CD1c-positive myeloid dendritic cell (primary cell): ENCODE results near the gene PEMT.

Experiments used
- DNase-seq: peaks from one replicate; pipeline ENCODE4 v3.0.0-alpha.2; 2016; ENCODE audit errors: extremely low spot score

PEMT gene

DNA sequence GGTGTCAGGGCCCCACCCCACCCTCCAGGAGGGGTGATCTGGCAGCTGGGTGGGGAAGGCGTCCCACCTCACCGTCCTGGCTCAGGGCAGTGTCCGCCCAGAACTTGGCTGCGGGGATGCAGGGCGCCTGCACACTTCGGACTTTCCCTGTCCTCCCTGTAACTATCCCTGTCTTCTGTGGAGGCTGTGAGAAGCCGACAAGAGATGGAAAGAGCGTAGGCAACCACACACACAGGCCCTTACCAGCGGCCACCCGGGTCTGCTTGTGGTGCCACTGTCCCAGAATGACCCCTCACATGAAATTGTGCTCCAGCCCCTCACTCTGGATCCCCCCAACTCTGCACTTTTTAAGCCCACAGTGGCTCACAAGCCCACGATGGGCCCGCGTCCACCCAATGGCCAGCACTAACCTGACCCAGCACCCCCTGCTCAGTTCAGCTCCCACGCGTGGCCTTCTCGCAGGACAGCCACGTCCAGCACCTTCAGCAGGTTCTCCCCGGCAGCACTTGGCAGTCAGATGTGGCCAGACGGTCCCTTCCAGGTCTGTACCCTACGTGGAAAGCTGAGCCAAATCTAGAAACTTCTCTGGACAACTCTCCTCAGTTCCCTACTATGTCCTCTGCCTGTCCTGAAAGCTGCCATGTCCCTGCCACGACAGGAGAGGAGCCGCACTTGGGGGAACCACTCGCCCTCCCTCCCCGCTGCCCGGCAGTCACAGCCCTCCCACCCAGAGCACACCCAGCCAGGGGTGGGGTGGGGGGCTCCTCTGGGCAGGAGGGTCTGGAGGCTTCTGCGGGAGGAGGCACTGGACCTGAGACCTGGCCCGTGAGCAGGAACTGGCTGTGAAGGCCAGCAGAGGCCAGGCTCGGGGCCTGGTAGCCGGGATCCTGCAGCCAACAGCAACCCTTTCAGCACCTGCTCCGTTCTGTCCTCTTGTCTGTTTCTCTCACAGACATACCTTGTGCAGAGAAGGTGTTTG is 38.0 kb downstream of the PEMT start:
- DNase-seq, result no peak

DNA sequence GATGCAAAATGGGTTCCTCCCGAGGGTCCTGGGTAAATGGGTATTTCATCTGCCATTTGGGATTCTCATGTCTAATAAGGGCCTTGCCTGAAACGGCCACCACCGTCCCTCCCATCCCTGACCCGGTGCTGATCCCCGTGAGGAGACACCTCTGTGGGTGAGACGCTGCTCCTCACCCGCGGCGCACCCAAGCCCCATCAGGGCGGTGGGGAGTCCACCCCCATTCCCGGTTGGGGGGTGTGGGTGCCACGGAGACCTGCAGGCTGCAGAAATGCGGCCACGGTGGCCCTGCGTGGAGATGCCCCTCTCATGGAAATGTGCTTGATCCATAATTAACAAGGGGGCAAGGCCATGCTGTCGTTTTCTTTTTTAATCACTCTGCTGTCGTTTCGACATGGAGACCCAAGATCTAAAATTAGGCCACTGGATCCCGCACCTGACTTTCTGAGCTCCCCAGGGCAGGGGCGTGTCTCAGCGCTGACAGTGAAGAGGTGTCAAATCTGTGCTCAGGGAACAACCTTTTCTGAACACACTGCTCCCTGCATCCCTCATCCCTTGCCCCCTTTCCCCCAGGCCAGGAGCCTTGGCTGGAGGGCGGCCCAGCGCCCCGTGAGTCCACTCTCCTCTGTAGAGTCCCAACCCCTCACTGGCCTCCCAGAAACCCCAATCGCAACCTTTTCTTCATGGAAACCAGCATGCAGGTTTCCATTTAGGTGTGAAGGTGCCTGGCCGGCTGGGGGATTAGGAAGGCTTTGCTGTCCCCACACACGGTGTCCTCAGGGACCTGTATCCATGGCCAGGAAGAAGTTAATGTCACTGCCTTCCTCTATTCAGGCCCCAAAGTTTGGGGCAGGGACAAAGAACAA is 38.9 kb downstream of the PEMT start:
- DNase-seq, result no peak

DNA sequence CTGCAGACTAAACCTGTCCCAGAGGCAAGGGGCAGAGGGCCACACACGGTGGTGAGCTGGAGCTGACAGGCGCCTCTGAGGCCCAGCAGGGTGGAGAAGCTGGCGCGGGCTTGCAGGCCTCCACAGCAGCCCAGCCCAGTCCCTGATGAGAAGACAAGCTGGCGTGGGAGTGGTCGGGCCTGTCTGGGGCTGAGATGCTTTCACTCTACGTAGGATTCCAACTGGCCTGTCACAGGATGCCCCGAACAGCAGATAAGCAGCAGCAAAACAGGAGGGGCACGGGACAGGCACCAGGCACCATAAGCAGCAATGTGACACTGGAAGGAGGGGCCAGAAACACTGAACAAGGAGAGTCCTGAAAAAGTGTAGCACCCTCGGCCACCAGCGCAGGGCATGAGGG is 40.1 kb downstream of the PEMT start:
- no peak for DNase-seq

DNA sequence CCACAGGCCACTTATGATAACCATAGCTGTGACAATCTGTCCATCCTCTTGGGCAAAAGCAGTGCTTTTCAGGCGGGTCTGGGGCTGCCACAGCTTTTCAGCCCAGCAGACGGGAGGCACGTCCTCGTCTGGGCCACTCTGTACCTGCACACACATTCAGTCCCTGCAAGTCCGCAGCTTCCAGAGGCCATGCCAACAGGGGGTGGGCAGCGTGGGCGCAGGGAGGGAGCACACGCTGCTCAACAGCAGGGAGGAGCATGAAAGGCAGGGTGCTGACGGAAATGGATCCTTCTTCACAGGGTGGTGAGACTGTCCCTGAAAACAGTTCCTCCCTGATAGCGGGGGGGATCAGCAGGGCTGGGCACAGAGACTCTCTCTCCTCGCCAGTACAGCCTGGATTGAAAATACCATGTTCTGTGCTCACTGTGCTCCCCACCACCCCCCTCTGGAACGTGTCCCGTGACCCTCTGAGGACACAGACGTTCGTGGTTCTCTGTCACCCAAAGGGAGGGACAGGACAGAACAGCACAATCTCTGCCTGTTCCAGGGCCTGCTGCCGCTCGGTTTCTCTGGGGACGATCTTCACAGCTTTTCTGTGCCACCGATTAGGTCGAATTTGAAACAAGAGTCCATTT is 41.7 kb downstream of the PEMT start:
- no peak for DNase-seq

DNA sequence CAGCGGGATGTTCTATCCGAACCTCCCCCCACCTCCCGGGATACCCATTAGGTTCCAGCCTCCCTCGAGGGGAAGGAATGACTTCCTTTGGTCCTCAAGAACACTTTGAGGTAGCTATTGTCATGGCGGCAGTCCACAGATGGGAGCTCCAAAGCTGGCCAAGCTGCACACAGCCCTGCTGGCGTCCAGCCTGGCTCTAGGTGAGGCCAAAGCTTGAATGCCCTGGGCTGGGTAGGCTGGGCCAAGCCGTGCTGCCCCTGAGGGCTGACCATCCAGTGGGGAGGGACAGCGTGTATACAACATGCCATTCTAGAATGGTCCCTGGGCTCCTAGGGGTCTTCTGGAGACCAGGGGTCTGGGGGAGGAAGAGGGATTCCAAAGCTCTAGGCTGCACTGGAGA is 43.5 kb downstream of the PEMT start:
- no peak for DNase-seq

DNA sequence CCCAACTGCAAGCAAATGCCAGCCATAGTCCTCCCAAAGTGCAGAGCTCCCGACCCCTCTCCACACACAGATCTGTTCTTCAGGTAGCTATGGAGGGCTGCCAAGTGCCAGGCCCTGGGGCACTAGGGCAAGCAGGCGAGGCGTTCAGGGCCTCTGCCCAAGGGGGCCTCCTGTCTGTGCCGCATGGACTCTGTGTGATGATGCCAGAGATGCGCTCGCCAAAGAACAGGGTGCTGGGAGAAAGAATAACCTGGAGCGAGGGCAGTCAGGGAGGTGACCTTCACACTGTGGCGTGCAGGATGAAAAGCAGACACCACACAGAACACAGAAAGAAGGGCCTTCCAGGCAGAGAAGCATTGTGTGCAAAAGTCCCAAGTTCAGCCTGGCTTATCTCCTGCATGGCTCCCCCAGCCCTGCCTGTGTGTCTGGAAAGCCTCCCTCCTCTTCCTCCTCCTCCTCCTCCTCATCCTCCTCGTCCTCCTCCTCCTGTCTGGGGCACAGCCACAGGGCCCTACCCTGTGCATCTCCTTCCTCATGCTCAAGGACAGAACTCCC is 44.2 kb downstream of the PEMT start:
- no peak for DNase-seq

DNA sequence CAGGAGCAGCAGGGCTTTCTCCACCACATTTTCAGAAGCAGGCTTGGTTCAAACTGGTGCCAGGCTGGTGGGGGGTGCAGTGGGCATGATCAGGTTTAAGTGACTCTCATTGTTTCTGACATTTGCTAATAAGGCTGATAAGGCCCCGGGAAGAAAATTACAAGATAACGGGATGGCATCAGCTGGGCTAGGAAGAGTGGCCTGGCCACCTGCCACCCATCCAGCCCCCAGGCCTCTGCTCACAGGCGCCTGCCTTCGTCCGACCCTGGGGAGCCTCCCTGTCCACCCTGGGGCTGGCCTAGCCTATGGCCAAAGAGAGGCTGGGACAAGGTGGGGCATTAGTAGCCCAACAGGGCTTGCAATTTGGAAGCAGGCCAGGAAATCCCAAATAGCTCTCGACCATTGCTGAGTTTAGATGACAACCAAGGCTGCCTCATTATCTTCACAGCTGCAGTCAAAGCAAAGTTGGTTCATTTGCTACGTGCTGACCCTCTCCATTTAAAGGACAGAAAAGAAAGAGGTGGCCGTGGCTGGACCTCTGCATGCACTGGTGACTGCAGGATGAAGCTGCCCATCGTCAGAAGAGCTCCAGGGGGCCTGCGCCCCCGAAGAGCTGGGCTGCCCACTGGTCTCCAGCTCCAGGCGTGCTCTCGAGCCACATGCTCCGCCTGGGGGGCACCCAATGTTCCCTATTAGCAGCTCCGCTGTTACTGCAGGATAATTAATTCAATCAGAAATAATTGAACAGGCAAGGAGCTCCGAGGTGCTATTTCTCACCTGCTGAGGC is 44.9 kb downstream of the PEMT start:
- no peak for DNase-seq

DNA sequence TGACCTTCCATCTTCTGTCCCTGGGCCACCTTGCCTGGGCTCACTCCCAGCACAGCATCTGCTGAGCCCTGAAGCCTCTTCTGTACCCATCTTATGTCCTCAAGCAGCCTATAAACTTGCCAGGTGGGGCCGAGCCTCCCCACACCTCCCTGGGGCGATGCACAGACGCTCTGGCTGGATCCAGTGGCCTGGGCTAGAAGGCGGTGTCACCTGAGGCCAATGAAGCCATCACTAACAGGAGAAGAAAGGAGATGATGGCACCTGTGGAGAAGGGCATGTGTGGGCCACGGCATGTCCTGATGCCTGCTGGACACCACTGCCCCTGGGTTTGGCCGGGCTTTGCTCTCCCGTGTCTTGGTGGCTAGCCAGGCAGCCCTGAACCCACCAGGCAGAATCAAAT is 45.5 kb downstream of the PEMT start:
- DNase-seq, result no peak

DNA sequence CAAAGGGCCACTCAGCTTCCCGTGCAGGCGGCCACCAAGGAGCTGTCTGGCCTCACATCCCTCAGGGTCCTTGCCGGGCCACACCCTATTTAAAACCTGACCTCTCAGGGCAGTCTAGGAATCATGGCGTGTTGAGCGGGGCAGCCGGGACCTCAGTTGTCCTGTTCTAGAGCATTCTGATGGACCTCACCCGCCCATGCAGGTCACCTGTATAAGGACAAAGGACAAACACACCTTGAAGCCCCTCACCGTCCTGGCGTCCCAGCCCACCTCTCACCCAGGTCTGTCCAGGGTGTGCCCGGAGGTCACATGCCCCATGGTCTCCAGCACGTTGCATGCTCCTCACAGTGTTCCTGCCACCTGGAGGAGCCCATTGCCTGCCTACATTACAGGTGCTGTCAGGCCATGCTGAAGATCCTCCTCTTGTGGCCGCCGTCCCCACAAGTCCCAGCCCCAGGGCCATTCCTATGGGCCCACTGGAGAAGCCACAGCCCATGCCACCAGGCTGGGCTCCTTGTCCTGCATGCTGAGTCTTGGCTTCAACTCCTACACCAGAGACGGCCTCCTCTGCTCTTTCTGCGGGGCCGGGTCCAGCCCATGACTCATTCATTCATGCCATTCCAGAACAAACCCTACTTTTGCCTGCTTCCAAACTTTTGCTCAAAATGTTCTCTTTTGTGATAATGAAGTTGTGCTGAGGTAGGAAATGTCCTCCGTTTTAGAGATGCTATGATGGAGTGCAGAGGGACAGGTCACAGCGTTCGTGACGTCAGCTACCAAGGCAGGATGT is 46.3 kb downstream of the PEMT start:
- DNase-seq, result no peak

DNA sequence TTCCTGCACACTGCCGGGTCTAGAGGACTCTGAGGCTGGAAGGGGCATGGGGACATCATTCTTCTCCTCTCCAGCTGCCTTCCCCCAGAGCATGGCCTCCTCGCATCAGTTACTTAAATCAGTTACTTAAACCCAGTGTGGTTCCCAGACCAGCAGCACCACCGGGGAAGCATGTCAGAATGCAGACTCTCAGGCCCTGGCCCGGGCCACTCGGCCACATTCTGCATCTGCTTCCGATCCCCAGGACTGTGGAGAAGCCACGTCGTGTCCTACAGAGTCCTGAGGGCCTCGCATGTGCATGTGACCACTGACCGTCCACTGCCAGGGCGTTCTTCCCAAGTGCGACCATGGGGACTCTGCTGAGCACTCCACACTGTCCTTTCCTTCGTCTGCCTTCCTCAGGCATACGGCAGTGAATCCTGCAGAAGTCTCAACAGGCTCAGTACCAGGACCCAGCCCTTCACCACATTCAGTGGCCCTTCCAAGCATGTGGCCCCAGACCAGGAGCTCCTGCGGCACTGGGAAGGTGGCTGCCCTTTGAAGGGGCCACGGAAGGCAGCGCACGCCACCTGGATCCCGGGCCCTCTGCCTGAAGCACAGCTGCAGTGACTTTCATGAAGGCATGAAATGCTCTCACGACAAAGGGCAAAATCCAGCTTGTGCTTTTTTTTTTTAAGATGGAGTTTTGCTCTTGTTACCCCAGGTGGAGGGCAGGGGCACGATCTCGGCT is 48.4 kb downstream of the PEMT start:
- no peak for DNase-seq

DNA sequence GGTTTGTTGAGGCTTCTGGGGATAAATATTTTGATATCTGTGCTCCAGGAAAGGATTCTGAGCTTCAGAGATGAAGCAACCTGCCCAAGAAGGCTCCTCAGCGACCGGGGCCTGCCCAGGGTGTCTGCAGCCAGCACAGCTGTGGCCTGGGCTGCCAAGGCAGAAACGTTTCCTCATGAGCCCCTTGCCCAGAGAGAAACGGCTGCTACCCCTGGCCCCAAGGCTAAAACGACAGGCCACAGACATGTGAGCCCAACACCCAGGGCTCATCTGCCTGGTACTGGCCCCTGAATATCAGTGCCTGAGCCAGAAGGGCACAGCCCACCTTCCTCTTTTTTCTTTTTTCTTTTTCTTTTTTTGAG is 49.9 kb downstream of the PEMT start:
- no peak for DNase-seq

DNA sequence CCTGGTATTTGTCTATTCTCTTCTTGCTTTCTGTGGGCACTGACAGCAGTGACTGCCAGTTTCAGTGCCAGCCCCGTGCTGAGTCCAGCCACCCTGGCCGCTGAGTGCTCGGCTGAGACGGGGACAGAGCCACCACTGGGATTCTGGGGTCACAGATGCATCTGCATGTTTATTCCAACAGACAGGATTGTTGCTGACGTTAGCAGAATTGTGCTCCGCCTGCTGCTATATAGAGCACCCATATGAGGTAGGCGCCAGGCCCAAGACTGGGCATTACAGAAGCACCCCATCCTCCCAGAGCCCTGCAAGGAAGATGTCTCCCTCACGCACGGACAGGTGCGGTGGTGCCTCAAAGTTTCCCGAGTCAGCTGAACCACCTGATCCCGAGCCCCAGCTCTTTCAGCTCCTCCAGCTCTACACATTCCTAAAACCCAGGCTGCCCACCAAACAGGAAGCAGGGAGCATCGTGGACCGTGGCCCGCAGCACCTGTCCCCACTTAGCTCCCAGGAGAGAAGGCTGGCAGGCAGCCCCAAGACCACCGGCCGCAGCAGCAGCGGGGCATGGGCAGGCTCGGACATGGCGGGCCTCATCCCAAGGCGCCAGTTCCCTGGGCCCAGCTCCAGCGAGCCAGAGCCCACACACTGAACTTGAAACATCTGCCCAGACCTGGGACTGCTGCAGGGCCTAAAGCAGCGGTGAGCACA is 50.4 kb downstream of the PEMT start:
- no peak for DNase-seq

DNA sequence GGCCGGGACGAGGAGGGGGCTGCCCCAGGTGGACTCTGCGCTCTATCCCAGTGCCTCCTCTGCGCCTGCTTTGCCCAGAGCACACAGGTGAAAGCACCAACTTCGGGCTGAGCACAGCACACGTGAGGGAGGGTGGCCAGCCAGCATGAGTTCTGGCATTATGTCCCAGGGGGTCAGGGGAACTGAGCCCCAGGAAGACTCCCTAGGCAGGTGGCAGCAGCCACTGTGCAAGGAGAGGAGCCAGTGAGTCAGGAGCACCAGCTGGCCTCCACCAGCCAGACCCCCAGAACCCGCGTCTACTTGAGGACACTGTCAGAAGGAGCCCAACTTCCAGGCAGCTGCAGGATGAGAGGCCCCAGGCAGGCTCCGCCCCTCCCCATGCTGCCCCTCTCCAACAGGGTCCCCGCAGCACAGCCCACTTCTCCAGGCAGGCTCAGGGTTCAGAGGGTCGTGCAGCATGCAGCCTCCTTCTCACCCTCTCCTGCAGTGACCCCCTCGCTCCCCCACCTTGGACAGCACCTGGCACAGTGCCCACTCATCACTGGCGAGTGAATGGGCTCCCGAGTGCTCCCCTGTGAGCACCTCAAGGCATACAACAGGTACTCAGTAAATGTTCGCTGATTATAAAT is 51.1 kb downstream of the PEMT start:
- DNase-seq, result no peak

DNA sequence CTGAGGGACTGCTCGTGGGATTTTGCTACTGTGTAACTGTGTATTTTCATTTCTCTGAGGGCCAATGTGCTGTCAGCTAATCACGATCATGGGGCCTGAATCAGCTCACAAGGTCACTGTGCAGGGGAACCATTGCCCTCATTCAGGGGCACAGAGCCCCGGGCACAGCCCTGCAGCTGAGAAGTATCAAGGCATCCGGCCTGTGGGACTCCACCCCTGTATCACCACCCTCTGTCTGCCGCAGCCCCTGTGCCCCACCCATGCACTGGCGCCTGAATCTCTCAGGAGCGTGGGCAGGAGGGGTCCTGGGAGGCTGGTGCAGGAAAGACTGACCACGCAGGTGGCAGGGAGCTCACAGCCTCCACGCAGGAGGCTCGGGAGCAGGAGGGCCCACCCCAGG is 51.9 kb downstream of the PEMT start:
- DNase-seq, result no peak

DNA sequence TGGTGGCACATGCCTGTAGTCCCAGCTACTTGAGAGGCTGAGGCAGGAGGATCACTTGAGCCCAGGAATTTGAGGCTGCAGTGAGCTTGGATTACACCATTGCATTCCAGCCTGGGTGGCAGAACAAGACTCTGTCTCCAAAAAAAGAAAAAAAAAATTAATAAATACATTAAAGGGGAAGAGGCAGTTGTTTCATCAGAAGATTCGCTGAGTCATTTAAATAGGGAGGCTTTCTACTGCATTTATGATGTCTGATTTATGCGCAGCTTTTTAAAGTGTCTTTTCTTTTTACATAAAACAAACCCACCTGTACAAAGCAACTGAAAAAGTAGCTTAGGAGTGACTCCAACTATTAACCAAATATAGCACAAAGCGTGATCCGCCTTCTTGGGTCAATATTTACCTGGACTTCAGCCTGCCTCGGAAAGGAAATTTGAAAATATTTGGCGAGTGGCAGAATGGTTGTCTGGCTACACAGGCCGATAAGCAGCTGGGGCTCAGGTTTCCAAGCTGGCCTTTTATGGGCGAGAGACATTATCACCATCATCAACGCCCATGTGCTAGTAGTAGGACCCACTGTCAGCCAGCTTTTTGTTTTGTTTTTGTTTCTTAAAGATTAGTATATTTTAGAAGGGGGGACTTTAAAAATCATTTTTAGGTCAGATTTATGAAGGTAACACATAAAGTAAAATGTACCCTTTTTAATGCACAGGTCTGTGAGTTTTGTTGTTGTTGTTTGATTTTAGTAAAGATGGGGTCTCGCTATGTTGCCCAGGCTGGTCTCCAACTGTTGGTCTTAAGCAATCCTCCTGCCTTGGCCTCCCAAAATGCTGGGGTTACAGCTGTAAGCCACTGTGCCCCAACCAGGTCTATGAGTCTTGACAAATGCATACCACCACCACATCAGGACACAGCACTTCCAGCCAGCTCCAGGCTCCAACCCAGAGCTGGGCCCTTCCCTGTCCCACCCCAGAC is 52.8 kb downstream of the PEMT start:
- no peak for DNase-seq

DNA sequence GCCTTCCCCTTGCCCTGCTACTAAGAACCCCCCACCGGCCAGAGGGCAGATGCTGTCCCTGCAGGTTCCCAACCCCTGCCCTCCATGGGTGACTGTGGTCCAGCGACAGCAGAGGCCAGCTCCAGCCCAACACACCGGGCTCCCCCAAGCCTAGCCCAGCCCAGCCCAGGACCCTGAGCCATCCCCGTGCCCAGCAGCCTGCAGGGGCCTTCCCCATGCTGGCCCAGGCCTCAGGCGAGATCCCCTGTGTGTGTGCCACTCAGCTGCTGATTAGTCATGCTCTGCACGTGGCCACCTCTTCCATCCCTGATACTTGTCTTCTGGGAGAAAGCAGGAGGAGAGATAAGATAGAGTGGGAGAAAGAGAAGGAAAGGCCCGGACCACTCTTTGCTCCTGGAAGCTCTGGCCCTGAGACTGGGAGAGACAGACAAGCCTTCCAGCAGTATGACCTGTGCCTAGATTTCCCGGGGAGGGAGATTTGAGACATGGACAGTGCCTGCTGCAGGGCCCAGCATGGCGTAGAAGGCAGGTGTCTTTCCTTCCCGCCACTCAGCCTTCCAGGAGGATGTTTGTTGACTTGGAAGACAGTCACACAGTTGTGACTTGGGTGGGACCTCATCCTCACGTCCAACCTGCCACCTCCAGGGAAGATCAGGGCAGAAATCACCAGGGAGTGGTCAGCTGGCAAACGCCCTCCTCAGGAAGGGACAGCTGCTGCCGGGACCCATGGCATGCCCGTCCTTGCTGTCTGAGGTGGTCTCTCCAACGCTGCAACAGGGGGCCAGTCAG is 54.0 kb downstream of the PEMT start:
- no peak for DNase-seq

DNA sequence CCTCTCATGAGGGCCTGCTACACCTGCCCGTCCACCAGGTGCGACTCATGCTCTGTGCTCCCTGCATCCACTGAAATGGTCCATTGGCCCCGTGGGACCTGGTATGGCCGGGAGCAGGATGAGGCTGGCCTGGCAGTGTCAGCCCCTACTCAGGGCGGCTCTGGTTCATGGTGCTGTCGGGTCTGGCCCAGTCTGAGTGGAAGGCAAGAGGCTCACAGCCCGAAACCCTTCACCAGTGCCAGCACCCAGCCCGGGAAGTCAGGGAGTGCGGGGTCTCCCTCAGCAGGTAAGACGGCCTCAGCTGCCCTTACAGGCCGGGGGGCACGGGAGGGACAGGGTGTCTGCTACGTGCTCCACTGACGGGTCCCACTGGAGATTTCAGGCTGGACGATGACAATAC is 54.8 kb downstream of the PEMT start:
- DNase-seq, result no peak
